ENCODE data around the gene KIAA0586. TPM values are rescaled to one million over a fixed set of nuclear protein-coding genes. Genes with fewer than 3 reads are reported as not detected.

Gene KIAA0586
- total RNA-seq, 1 experiment from 2014 or later: 20.9 TPM

- H2BK12ac ChIP-seq (ENCODE audit: insufficient read length, low read depth, low read length): no peak overlapping the region
- no peaks in the 10 kb centered on the region for H4K20me1 ChIP-seq (ENCODE audit: control insufficient read depth, insufficient read depth, insufficient read length)
- H3K4ac ChIP-seq (ENCODE audit: low read depth, low read length): no peak overlapping the region
- H4K91ac ChIP-seq (ENCODE audit: insufficient read length, low read depth, low read length): no peak overlapping the region
- no peak overlapping the region for H2BK120ac ChIP-seq (ENCODE audit: low read depth, low read length, poor library complexity, severe bottlenecking)
- no peak overlapping the region for H3T11ph ChIP-seq (ENCODE audit: low read length)
- no peak for TF ChIP-seq CTCF (conservative IDR thresholded peaks at IDR 0.05)
- H3K23me2 ChIP-seq (ENCODE audit: insufficient read length, low read depth, low read length, poor library complexity, severe bottlenecking): peaks cover 3% of the 10 kb centered on the region
- H3K56ac ChIP-seq (ENCODE audit: insufficient read length, low read depth, low read length): no peak overlapping the region
- H3K18ac ChIP-seq (ENCODE audit: insufficient read length, low read depth, low read length): no peak overlapping the region
- H3K23ac ChIP-seq (ENCODE audit: insufficient read length, low read depth, low read length): no peak overlapping the region
- peaks cover 31 to 36% of the 10 kb centered on the region in 2 experiments for H3K4me1 Mint-ChIP-seq
- H2AFZ ChIP-seq (ENCODE audit: low read length): no peak overlapping the region
- no peaks in the 10 kb centered on the region for H3K36me3 Mint-ChIP-seq (ENCODE audit: insufficient read depth in 1 of 3, low read depth in 3 of 3)
- no peak for DNase-seq
- no peaks in the 10 kb centered on the region for H3K79me2 ChIP-seq (ENCODE audit: insufficient read depth, low read length)
- no peak overlapping the region for H2BK20ac ChIP-seq (ENCODE audit: low read depth, low read length, poor library complexity, severe bottlenecking)
- H3K27ac Mint-ChIP-seq: no peak overlapping the region
- no peak overlapping the region for H2BK5ac ChIP-seq (ENCODE audit: insufficient read length, low read length)
- H3K9me3 ChIP-seq (ENCODE audit: control insufficient read depth, low read depth, low read length): no peaks in the 10 kb centered on the region
- no peak overlapping the region for H3K4me2 ChIP-seq (ENCODE audit: insufficient read depth, insufficient read length, low read length)
- no peak overlapping the region for H3K27ac ChIP-seq (ENCODE audit: insufficient read length, low read depth, low read length)
- H3K27me3 Mint-ChIP-seq (ENCODE audit: low read depth): peaks cover 34% of the 10 kb centered on the region
- H4K8ac ChIP-seq (replicated peaks; ENCODE audit: insufficient read length, low read depth, low read length): no peak overlapping the region
- no peak overlapping the region for H3K4me3 Mint-ChIP-seq
- no peak overlapping the region for H3K14ac ChIP-seq (ENCODE audit: insufficient read depth, low read length)
- H2BK15ac ChIP-seq (ENCODE audit: low read depth, low read length): no peak overlapping the region
- no peaks in the 10 kb centered on the region for H3K9me3 Mint-ChIP-seq
- no peak overlapping the region for H4K5ac ChIP-seq (ENCODE audit: insufficient read length, low read depth, low read length)
- H3K27me3 ChIP-seq (ENCODE audit: insufficient read depth, low read length): peaks cover 2% of the 10 kb centered on the region; the same call in 1 of the 2 replicates
- no peaks in the 10 kb centered on the region for H3K79me1 ChIP-seq (ENCODE audit: insufficient read depth, low read depth, low read length, poor library complexity, severe bottlenecking)
- H3K4me1 ChIP-seq (ENCODE audit: insufficient read depth, low read length): peaks cover 2% of the 10 kb centered on the region; the same call in 1 of the 2 replicates
- no peak overlapping the region for H2AK5ac ChIP-seq (ENCODE audit: insufficient read length, low read length)
- H3K9ac ChIP-seq (ENCODE audit: extremely low read depth, insufficient read length, low read length): no peak overlapping the region
- WGBS (ENCODE audit: extremely low coverage, insufficient read length, low lambda C conversion rate): no CpG with 5 or more reads among the region's 3 CpGs
Measured at GRCh38 chr14:58398895-58399294, 28.6 kb upstream of the KIAA0586 start.
